Tibial nerve (tissue), 4 donors: ENCODE data around the gene SMC3.

Experiments used
- CTCF ChIP-seq, 5 experiments: fragments of 200-600 bp in 3 of 5; fragments of 450-650 bp in 2 of 5; sonication (generic) in 3 of 5; IDR thresholded peaks; one replicate each; pipeline ENCODE4 v1.5.1; 2016 to 2019; ENCODE audit warnings: antibody characterized with exemption in 5 of 5, mild to moderate bottlenecking in 3 of 5, moderate library complexity in 2 of 5
- EP300 ChIP-seq, 2 donors: sonication (generic); formaldehyde crosslinking; IDR thresholded peaks; one replicate each; pipeline ENCODE4 v1.6.1; 2017; ENCODE audit warnings: antibody characterized with exemption in 2 of 2, mild to moderate bottlenecking in 1 of 2

- no peak for TF ChIP-seq CTCF (IDR thresholded peaks at IDR 0.05)
- TF ChIP-seq EP300 (IDR thresholded peaks at IDR 0.05), result no peak
These were observed 45.0 kb upstream of the SMC3 start for GRCh38 chr10:110522365-110522988.
